ENCODE results near the gene PIGBOS1. TPM values are rescaled to one million over a fixed set of nuclear protein-coding genes. Genes with fewer than 3 reads are reported as not detected.

PIGBOS1 gene
- total RNA-seq, 2 donors from 2014 or later = 12.1 to 14.3 TPM

DNA sequence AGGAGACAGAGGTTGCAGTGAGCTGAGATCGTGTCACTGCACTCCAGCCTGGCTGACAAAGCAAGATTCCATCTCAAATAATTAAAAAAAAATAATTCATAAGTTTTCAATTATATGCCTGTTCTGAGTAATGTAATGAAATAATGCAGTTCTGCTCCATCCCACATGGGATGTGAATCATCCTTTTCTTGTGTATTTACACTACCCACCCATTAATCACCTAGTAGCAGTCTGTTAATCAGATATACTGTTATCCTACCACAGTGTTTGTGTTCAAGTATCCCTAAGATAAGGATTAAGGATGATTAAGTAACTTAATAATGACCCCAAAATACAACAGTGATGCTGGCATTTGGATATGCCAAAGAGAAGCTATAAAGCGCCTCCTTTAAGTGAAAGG, 38.9 kb upstream of the PIGBOS1 start:
- peaks cover 8% of the 10 kb centered on the region for H3K36me3 Mint-ChIP-seq (ENCODE audit: low read depth)
- no peaks in the 10 kb centered on the region for H3K4me1 ChIP-seq (ENCODE audit: control insufficient read depth, insufficient read depth, low read length)
- H3K27me3 Mint-ChIP-seq (ENCODE audit: insufficient read depth) = no peaks in the 10 kb centered on the region

DNA sequence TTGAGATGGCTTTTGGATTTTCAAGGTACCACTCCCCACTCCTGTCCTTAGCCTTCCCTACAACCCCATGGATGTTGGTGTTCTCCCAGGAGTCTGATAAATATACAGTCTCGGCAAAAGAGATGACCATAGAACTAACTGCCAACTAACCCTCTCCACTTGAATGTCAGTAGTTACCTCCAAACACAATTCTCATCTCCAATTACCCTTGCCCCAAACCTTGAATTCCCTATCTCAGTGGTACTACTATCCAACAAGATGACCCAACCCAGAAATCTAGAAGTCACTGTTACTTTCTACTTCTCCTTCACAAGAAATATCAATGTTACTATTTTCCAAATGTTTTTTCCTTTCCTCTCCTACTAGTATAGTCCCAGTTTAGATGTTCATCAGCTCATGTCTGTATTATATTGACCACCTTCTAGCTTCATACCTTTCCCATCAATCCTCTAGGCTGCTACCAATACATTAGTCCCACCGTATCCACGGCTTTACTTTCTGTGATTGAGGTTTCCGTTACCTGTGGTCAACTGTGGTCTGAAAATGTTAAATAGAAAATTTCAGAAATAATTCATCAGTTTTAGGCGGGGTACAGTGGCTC, 38.2 kb upstream of the PIGBOS1 start:
- H3K27me3 ChIP-seq (ENCODE audit: control insufficient read depth, insufficient read depth, low read length, poor library complexity, severe bottlenecking) = no peaks in the 10 kb centered on the region
- no peak overlapping the region for H3K27ac Mint-ChIP-seq
- no peak overlapping the region for H3K4me3 Mint-ChIP-seq
- 97 to 100% methylated on average over 5 of the region's 5 CpGs for WGBS, 2 experiments (ENCODE audit: insufficient coverage in 1 of 2, insufficient read length in 1 of 2)
- H3K4me1 ChIP-seq (ENCODE audit: control insufficient read depth, insufficient read depth, low read length) = no peaks in the 10 kb centered on the region
- no peaks in the 10 kb centered on the region for H3K36me3 ChIP-seq (ENCODE audit: control insufficient read depth, insufficient read depth, low read length)
- no peaks in the 10 kb centered on the region for H3K9me3 Mint-ChIP-seq
- H3K4me1 Mint-ChIP-seq = peaks cover 12% of the 10 kb centered on the region
- H3K27ac ChIP-seq (ENCODE audit: low read depth, low read length) = no peak overlapping the region
- TF ChIP-seq, protein P1, sequence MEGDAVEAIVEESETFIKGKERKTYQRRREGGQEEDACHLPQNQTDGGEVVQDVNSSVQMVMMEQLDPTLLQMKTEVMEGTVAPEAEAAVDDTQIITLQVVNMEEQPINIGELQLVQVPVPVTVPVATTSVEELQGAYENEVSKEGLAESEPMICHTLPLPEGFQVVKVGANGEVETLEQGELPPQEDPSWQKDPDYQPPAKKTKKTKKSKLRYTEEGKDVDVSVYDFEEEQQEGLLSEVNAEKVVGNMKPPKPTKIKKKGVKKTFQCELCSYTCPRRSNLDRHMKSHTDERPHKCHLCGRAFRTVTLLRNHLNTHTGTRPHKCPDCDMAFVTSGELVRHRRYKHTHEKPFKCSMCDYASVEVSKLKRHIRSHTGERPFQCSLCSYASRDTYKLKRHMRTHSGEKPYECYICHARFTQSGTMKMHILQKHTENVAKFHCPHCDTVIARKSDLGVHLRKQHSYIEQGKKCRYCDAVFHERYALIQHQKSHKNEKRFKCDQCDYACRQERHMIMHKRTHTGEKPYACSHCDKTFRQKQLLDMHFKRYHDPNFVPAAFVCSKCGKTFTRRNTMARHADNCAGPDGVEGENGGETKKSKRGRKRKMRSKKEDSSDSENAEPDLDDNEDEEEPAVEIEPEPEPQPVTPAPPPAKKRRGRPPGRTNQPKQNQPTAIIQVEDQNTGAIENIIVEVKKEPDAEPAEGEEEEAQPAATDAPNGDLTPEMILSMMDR (conservative IDR thresholded peaks at IDR 0.05) = no peak
- no peaks in the 10 kb centered on the region for H3K27me3 Mint-ChIP-seq (ENCODE audit: insufficient read depth)
- peaks cover 6% of the 10 kb centered on the region for H3K36me3 Mint-ChIP-seq (ENCODE audit: low read depth)
- no peak overlapping the region for H3K9ac ChIP-seq (ENCODE audit: extremely low read depth, low read length, poor library complexity, severe bottlenecking)
- H3K4me3 ChIP-seq (ENCODE audit: low read length) = no peak overlapping the region
- no peaks in the 10 kb centered on the region for H3K9me3 ChIP-seq (ENCODE audit: control insufficient read depth, low read length)
- no peak for DNase-seq

More for the DNA sequence above, 38.9 kb upstream of the PIGBOS1 start:
- H3K27ac Mint-ChIP-seq = no peak overlapping the region
- 96 to 100% methylated on average over 2 of the region's 2 CpGs for WGBS, 2 experiments (ENCODE audit: insufficient coverage in 1 of 2, insufficient read length in 1 of 2)
- no peaks in the 10 kb centered on the region for H3K9me3 ChIP-seq (ENCODE audit: control insufficient read depth, low read length)
- H3K4me3 Mint-ChIP-seq = no peak overlapping the region
- TF ChIP-seq, protein P1 (conservative IDR thresholded peaks at IDR 0.05) = no peak
- H3K4me1 Mint-ChIP-seq = peaks cover 12% of the 10 kb centered on the region
- no peak overlapping the region for H3K27ac ChIP-seq (ENCODE audit: low read depth, low read length)
- H3K36me3 ChIP-seq (ENCODE audit: control insufficient read depth, insufficient read depth, low read length) = no peaks in the 10 kb centered on the region
- no peak overlapping the region for H3K4me3 ChIP-seq (ENCODE audit: low read length)
- H3K9ac ChIP-seq (ENCODE audit: extremely low read depth, low read length, poor library complexity, severe bottlenecking) = no peak overlapping the region
- no peaks in the 10 kb centered on the region for H3K27me3 ChIP-seq (ENCODE audit: control insufficient read depth, insufficient read depth, low read length, poor library complexity, severe bottlenecking)
- DNase-seq = no peak
- no peaks in the 10 kb centered on the region for H3K9me3 Mint-ChIP-seq

DNA sequence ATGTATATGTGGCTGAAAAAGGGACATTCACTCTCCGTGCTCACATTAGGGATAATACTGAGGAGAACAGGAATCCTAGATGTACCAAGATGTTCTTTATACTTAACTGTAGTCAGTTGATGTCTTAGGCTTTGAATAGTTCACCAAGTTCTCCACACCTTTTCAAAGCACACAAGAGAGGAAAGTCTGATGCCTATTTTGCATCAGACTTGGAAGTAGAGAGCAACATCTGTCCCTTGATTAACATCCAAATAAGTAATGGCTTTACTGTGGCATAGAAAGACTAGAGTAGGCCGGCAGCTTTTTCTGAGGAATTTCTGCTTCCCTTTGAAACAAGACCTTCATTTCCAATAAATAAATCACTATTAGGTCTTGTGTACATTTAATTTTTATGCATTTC, 34.1 kb upstream of the PIGBOS1 start:
- Histone ChIP-seq H3K4me1 (ENCODE audit: control insufficient read depth, insufficient read depth, low read length) (no peaks in the 10 kb centered on the region), H3K9me3 (ENCODE audit: control insufficient read depth, low read length) (no peaks in the 10 kb centered on the region), H3K9ac (ENCODE audit: extremely low read depth, low read length, poor library complexity, severe bottlenecking) (no peak overlapping the region), H3K27me3 (ENCODE audit: control insufficient read depth, insufficient read depth, low read length, poor library complexity, severe bottlenecking) (no peaks in the 10 kb centered on the region), H3K36me3 (ENCODE audit: control insufficient read depth, insufficient read depth, low read length) (no peaks in the 10 kb centered on the region), H3K27ac (ENCODE audit: low read depth, low read length) (no peak overlapping the region), H3K4me3 (ENCODE audit: low read length) (no peak overlapping the region)
- DNase-seq = no peak
- Mint-ChIP-seq H3K27ac (no peak overlapping the region), H3K4me1 (peaks cover 8% of the 10 kb centered on the region), H3K9me3 (no peaks in the 10 kb centered on the region), H3K27me3 (ENCODE audit: insufficient read depth) (no peaks in the 10 kb centered on the region), H3K36me3 (ENCODE audit: low read depth) (peaks cover 19% of the 10 kb centered on the region), H3K4me3 (no peak overlapping the region)
- 45 to 80% methylated on average over 1 to 2 of the region's 2 CpGs for WGBS, 2 experiments (ENCODE audit: insufficient coverage in 1 of 2, insufficient read length in 1 of 2)
- TF ChIP-seq, protein P1 (conservative IDR thresholded peaks at IDR 0.05) = no peak
